GM23338 (cell line): ENCODE data around the gene PSMB8.

Experiments used
- EZH2 ChIP-seq: fragments of 200-600 bp; sonication (generic); IDR thresholded peaks from one replicate; pipeline ENCODE4 v1.8.0; 2017; ENCODE audit warnings: antibody characterized with exemption, mild to moderate bottlenecking, low read depth; ENCODE audit not compliant: unreplicated experiment
- POLR2AphosphoS5 ChIP-seq: IDR thresholded peaks from 2 replicates; pipeline ENCODE4 v1.6.1; 2016; ENCODE audit warnings: antibody characterized with exemption, low read depth
- TF ChIP-seq, protein P1 (sequence below), 2 experiments: fragments of 200-600 bp in 1 of 2; sonication (generic) in 1 of 2; conservative IDR thresholded peaks; 2 replicates each; pipeline versions ENCODE4 v1.5.1 to v1.6.1; 2016 to 2017; ENCODE audit warnings: antibody characterized with exemption in 2 of 2, low read depth in 2 of 2, mild to moderate bottlenecking in 2 of 2, moderate library complexity in 1 of 2

DNA sequence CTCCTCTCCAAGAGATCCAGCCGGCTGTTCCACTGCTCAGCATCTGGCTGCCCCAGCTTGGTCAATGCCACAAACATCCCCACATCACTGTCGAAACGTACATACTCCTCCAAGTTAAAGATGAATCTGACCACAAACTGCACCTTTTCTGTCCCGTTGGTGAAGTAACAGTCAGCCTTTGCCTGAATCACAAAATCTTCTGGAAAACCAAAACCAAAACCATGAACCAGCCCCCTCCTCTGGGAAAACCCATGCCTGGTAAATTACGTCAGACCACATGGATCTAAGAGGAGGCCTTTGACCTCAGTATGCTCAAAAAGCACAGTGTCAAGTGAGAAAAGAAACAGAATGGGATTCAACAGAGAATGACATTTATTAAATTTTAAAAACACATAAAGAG is 28.7 kb downstream of the PSMB8 start:
- no peak for TF ChIP-seq EZH2
- TF ChIP-seq, protein P1, sequence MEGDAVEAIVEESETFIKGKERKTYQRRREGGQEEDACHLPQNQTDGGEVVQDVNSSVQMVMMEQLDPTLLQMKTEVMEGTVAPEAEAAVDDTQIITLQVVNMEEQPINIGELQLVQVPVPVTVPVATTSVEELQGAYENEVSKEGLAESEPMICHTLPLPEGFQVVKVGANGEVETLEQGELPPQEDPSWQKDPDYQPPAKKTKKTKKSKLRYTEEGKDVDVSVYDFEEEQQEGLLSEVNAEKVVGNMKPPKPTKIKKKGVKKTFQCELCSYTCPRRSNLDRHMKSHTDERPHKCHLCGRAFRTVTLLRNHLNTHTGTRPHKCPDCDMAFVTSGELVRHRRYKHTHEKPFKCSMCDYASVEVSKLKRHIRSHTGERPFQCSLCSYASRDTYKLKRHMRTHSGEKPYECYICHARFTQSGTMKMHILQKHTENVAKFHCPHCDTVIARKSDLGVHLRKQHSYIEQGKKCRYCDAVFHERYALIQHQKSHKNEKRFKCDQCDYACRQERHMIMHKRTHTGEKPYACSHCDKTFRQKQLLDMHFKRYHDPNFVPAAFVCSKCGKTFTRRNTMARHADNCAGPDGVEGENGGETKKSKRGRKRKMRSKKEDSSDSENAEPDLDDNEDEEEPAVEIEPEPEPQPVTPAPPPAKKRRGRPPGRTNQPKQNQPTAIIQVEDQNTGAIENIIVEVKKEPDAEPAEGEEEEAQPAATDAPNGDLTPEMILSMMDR (conservative IDR thresholded peaks at IDR 0.05; ENCODE audit: low read depth in 2 of 2) = no peak
- no peak for TF ChIP-seq POLR2AphosphoS5
